ENCODE measurements around the gene OTX2. TPM values are rescaled to one million over a fixed set of nuclear protein-coding genes. Genes with fewer than 3 reads are reported as not detected.

Gene OTX2
- not detected for total RNA-seq

DNA sequence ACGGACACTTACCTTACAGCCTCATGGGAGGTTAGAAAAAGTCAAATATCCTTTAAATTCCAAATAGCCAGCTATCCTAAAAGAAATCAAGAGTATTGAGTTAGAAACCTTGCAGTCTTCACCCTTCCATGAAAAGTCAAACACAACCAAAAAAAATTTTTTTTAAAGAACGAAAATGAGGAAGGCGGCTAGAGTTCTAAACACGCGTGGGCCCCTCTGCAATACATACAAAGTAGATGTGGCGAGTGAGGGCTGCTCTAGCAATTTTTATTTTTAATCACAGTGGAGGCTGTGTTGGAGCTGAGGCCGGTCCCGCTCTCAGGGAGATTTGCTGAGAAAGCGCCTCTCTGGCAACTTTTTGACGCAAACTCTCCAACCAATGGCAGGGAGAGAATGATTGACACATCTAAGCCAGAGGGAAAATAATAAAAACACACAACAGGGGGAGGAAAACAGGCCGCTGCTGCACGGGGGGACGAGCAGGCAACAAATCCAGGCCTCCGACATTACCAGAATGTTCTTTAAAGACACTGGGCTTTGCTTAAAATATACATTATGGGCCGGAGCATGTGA is at the start of gene OTX2:
Gene OTX2, minus strand, starts transcription at position 333 of the 573 bp plus-strand sequence. CDS start 5,023 bp downstream, outside the sequence.
- Mint-ChIP-seq H3K4me3 (no peak within 1 kb of the TSS), H3K36me3 (peaks cover 18% of the 10 kb centered on the region), H3K9me3 (ENCODE audit: low read depth) (no peaks in the 10 kb centered on the region), H3K4me1 (peaks cover 10% of the 10 kb centered on the region), H3K27me3 (peaks cover 85% of the 10 kb centered on the region), H3K27ac (peak within 1 kb of the TSS; percentile 62)
- CTCF ChIA-PET, result no interaction called here
- ATAC-seq, result no peak
- DNase-seq, result no peak

DNA sequence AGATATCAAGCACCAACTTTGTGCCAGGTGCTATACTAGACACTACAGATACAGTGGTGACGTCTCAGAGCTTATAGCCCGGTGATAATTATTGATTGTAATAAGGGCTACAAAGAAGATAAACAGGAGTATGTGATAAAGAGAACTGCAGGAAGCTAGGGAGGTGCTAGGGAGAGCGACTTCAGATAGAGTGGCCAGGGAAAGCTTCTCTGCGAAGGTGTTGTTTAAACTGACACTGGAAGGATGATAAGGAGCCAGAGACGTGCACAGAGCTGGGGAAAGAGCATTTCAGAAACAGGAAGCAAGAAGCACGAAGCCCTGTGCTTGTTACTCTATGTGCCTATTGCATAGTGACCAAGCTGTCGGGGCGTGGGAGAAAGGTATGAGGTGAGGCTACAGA is 48.1 kb upstream of the OTX2 start:
- H3K27ac Mint-ChIP-seq, result no peak overlapping the region
- no peaks in the 10 kb centered on the region for H3K9me3 Mint-ChIP-seq (ENCODE audit: low read depth)
- H3K36me3 Mint-ChIP-seq, result no peaks in the 10 kb centered on the region
- DNase-seq, result no peak
- CTCF ChIA-PET, result no interaction called here
- ATAC-seq, result no peak
- H3K4me3 Mint-ChIP-seq, result no peak overlapping the region
- peaks cover 34% of the 10 kb centered on the region for H3K27me3 Mint-ChIP-seq
- no peaks in the 10 kb centered on the region for H3K4me1 Mint-ChIP-seq

DNA sequence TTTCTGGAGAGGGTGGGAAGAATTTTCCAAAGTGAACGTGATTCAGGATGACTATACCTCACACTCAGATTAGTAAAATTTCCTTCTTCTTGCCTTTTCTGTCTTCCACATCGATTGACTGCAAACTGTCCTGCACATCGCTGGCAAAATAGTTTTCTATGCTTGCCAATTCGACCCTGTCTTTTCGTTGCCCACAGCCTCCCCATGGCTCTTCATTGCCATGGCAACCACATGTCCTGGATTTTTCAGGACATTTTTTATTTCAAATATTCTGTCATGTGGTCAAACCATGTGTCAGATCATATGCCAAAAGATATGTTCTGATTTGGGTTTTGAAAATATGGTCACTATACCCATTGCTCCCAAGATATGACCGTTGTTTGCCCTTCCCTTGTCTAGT is 46.9 kb upstream of the OTX2 start:
- CTCF ChIA-PET, result no interaction called here
- no peaks in the 10 kb centered on the region for H3K9me3 Mint-ChIP-seq (ENCODE audit: low read depth)
- H3K4me3 Mint-ChIP-seq, result no peak overlapping the region
- H3K27me3 Mint-ChIP-seq, result peaks cover 34% of the 10 kb centered on the region
- no peak for ATAC-seq
- no peaks in the 10 kb centered on the region for H3K4me1 Mint-ChIP-seq
- H3K36me3 Mint-ChIP-seq, result no peaks in the 10 kb centered on the region
- no peak overlapping the region for H3K27ac Mint-ChIP-seq
- DNase-seq, result no peak

DNA sequence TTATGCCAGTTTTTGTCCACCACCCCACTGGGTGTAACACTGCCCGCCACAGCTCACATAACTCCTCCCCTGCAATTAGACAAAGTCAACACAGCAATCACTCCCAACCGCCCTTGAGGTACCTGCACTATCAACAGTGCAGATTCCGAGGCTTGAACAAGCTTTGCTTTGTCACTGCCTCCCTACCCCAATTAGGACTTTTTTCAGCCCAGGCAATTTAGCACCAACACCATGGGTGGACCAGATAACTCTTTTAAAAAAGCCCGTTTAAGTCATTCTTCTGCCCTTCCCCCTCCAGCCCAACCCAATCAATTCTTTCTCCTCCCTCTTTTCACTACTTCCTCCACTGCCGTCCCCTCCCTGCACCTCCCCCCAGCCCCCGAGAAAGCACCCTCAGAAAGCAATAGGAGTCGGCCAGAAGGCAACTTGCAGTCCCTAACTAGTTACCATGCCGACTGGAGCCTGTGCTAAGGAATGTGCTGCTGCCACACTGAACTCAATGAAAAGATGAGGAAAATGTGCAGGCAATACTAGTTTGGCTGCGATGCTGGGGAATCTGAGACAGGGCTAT is 45.7 kb upstream of the OTX2 start:
- CTCF ChIA-PET, result no interaction called here
- no peaks in the 10 kb centered on the region for H3K4me1 Mint-ChIP-seq
- DNase-seq (no peak), ATAC-seq (no peak)
- H3K36me3 Mint-ChIP-seq, result no peaks in the 10 kb centered on the region
- H3K27me3 Mint-ChIP-seq, result peaks cover 34% of the 10 kb centered on the region
- H3K9me3 Mint-ChIP-seq (ENCODE audit: low read depth), result no peaks in the 10 kb centered on the region
- H3K27ac Mint-ChIP-seq, result no peak overlapping the region
- H3K4me3 Mint-ChIP-seq, result no peak overlapping the region

DNA sequence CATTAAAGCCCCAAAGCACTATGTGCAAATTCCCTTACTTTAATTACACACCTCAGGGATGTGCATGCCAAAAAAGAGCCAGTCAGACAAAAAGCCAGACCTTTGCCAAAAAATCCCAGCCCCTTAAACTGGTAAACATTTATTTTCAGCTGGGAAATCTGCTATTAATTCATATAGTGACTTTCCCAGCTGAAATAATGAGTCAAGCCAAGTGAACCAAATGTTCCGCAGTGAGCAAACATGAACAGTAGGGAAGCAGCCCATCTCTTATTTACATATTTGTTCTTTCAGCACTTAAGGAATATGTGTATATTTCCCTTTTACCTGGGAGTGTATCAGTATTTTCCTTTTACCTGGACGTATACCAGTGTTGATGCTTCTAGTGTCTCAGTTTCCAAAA is 44.0 kb upstream of the OTX2 start:
- no peak for DNase-seq
- Mint-ChIP-seq H3K4me1 (no peaks in the 10 kb centered on the region), H3K36me3 (no peaks in the 10 kb centered on the region), H3K4me3 (no peak overlapping the region), H3K27me3 (peaks cover 34% of the 10 kb centered on the region), H3K9me3 (ENCODE audit: low read depth) (no peaks in the 10 kb centered on the region), H3K27ac (no peak overlapping the region)
- CTCF ChIA-PET, result no interaction called here
- ATAC-seq, result no peak

DNA sequence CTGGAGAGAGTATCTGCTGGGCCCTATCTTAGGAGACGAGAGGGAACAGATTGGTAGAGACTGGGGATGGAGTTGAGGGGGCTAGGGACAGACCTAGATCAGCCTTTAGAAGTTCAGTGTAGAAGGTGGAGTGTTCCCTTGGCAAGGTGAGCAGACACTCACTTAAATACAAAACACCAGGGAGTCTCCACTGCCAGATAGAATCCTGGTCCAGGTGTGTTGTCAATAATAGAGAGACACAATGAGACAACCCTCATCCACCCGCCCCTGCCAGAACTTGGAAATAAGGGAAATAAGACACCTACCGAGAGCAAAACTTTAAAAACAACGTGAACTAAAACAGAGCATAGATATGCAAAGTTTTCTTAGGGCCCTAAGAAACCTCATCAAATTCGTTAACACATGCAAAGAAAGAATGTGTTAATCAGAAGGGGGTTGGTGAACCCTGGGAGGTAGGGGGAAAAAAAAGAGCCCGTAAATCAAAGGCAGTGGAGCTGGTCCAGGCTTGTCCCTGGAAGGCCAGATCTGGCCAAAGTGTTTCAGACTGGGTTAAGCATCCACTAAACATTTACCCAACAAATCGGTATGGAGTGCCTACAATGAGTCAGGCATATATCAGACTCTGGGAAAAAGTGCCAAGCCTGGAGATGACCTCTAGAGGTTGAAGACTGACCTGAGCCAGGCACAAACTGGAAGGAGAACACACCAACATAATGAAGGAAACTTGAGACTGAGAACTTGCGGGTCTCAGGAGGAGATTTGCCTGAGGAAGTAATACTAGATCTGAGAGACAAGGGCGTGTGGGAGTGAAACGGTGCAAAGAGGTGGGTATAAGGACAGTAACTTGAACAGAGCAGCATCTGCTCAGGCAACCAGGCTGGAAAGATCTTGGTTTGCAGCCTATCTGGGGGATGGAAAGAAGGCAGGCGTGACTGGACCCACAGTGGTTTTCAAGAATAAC is 37.0 kb upstream of the OTX2 start:
- DNase-seq (no peak), ATAC-seq (no peak)
- Mint-ChIP-seq H3K9me3 (ENCODE audit: low read depth) (no peaks in the 10 kb centered on the region), H3K27me3 (peaks cover 9% of the 10 kb centered on the region), H3K27ac (no peak overlapping the region), H3K4me3 (no peak overlapping the region), H3K36me3 (no peaks in the 10 kb centered on the region), H3K4me1 (no peaks in the 10 kb centered on the region)
- CTCF ChIA-PET, result no interaction called here

DNA sequence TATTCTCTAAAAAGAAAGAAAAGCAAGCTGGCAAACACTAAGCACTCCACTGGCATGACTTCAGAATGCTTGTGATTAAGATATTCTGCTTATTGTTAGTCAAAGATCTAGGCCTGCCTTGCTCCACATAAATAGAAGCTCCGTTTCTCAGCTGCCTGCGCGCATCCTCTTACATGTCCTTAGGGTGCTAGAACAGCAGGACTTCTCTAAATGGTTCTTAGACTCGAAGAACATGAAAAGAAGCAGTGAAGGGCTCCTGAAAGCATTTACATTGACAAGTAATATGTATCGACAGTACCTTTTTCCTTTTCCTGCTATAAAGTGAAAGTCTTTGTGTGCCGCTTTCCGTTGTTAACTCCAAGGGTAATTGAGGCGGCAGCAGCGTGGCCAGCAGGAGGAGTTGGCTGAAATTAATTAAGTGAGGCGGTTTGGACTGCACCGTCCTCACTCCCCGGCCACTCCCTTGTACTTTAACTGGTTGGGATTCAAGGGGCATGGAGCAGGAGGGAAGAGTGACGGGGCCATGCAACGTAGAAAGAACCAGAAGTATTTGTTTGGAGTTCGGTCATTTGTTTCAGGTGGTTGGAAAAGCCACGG is 34.2 kb upstream of the OTX2 start:
- CTCF ChIA-PET, result no interaction called here
- ATAC-seq (no peak), DNase-seq (no peak)
- Mint-ChIP-seq H3K9me3 (ENCODE audit: low read depth) (no peaks in the 10 kb centered on the region), H3K4me1 (no peaks in the 10 kb centered on the region), H3K36me3 (no peaks in the 10 kb centered on the region), H3K4me3 (no peak overlapping the region), H3K27ac (no peak overlapping the region), H3K27me3 (peaks cover 9% of the 10 kb centered on the region)

DNA sequence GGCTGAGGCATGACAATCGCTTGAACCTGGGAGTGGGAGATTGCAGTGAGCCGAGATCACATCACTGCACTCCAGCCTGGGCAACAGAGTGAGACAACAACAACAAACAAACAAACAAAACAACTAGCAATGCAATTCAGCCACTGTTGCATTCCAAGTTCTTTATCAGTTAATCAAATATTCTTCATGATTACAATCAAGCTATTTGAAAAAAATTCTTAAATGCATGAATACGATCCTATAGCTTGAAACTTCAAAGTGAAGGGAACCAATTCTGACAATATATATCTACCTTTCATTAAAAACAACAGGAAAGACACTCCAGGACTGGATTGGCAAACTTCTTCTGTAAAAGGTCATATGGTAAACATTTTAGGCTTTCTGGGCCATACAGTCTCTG is 31.3 kb upstream of the OTX2 start:
- ATAC-seq, result no peak
- H3K4me3 Mint-ChIP-seq, result no peak overlapping the region

DNA sequence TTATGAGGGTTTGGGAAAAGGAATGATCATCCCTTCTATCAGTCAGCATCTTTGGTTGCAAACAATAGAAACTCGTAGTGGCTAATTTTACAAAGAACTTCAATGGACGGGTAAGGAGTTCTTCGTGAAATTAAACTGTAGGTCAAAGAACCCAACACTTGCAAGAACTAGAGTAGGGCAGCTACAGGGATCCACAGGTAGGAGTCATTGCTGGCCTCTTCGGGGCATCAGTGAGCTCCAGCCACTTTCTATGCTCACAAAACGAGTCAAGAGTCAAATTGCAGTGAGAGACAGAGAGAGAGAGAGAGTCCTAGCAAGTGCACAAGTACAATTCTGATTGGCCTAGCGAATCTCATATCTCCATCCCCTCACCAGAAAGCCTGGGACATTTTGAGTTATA is 29.9 kb upstream of the OTX2 start:
- H3K4me1 Mint-ChIP-seq, result no peaks in the 10 kb centered on the region

More for the DNA sequence above, 31.3 kb upstream of the OTX2 start:
- DNase-seq, result no peak
- Mint-ChIP-seq H3K4me1 (no peaks in the 10 kb centered on the region), H3K9me3 (ENCODE audit: low read depth) (no peaks in the 10 kb centered on the region), H3K27me3 (peaks cover 9% of the 10 kb centered on the region), H3K27ac (no peak overlapping the region), H3K36me3 (no peaks in the 10 kb centered on the region)
- CTCF ChIA-PET, result no interaction called here

DNA sequence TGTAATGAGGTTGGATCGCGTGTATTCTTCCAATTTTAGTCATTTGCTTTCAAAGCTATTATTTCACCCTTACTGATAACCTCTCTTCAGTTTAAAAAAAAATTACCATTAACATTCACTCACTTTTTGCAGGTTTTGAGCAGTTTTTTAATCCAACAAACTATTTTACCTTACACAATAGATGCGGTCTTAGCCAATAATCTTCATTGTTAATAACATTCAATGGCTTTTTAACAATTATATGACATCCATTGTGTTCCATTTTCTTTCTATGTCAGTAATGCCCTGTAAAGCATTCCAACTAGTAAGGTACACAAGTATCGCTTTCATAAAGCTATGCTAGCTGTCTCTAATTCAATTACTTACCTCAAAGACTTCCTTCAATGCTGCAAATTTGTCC is 18.9 kb upstream of the OTX2 start:
- no peak for DNase-seq
- no peak for ATAC-seq
- CTCF ChIA-PET, result interaction anchor here (1.2 kb wide), 1 partner anchor 10 kb away, joined by 3 read pairs; no protein-coding TSS in a partner anchor
- Mint-ChIP-seq H3K4me1 (no peaks in the 10 kb centered on the region), H3K4me3 (no peak overlapping the region), H3K27ac (no peak overlapping the region), H3K27me3 (peaks cover 5% of the 10 kb centered on the region), H3K36me3 (no peaks in the 10 kb centered on the region), H3K9me3 (ENCODE audit: low read depth) (no peaks in the 10 kb centered on the region)

More for the DNA sequence above, 29.9 kb upstream of the OTX2 start:
- Mint-ChIP-seq H3K27me3 (peaks cover 6% of the 10 kb centered on the region), H3K9me3 (ENCODE audit: low read depth) (no peaks in the 10 kb centered on the region), H3K36me3 (no peaks in the 10 kb centered on the region), H3K27ac (no peak overlapping the region), H3K4me3 (no peak overlapping the region)
- no peak for DNase-seq
- CTCF ChIA-PET, result no interaction called here
- no peak for ATAC-seq

DNA sequence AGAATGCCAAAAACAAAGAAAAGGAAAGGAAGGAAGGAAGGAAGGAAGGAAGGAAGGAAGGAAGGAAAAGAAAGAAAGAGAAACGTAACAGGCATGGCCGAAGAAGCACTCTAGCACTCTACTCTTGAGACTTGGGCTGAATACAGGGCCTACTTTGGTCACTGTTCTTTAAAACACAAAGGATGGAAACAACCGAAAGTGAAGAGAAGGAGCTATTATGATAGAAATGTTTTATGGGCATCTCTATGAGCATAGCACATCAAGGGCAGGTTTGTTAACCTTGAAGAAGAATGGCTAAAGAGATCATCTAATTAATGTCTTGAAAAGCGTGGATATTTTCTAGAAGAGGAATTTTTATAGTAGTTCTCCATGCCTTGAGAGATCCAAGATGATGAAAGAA is 15.9 kb upstream of the OTX2 start:
- Mint-ChIP-seq H3K4me1 (no peaks in the 10 kb centered on the region), H3K36me3 (no peaks in the 10 kb centered on the region), H3K4me3 (no peak overlapping the region), H3K27ac (no peak overlapping the region), H3K9me3 (ENCODE audit: low read depth) (no peaks in the 10 kb centered on the region), H3K27me3 (peaks cover 9% of the 10 kb centered on the region)
- no peak for ATAC-seq
- DNase-seq, result no peak
- CTCF ChIA-PET, result no interaction called here

DNA sequence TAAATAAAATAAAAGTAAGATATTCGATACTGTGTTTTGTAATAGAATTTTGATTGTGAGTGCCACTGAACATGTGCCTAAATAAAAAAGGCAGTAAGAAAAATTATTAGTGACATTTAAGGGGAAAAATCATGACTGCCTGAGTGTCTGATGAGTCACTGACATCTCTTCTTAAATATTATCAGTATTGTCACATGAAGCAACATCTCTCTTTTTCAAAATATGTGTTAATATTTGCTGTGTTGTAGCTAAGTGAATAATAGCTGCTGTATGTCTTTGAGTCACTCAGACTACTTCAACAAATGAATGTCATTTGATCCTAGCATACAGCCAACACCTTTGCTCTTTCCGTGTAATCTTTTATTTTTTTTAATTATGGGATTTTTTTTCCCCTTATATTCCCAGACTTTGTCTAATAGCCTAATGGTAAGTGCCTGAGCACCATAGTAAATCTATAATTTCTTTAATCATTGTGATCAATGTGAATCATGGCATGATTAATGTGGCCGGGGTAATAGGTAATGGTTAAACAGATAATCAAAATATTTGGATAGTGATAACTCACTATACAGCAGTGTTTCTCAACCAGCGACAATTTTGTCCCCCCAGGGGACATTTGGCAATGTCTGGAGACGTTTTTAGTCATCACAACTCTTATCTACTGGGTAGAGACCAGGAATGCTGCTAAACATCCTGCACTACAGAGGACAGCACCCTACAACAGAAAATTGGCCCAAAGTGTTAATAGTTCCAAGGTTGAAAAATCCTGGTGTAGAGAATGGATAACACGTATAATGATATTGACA is 11.7 kb upstream of the OTX2 start:
- DNase-seq (no peak), ATAC-seq (no peak)
- CTCF ChIA-PET, result no interaction called here
- Mint-ChIP-seq H3K27me3 (peaks cover 42% of the 10 kb centered on the region), H3K9me3 (ENCODE audit: low read depth) (no peaks in the 10 kb centered on the region), H3K27ac (no peak overlapping the region), H3K36me3 (no peaks in the 10 kb centered on the region), H3K4me1 (no peaks in the 10 kb centered on the region), H3K4me3 (no peak overlapping the region)

DNA sequence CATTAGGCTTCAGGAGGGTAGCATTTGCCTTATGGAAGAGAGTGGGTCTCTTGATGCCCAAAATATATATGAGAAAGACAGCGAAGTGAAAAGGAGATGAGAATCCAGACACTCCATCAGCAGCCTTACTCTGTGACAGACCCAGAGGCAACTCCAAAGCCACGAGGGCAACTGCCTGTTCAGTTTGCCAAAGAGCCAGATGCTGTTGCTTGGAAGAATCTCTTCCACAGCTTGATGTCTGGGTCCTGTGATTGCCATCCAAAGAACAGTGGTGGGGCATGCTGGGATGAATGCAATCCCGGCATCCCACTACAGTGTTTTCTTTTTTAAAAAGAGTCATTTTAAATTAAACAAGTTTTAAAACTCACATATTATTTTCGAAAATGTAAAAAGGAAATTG is 10.9 kb upstream of the OTX2 start:
- CTCF ChIA-PET, result no interaction called here
- ATAC-seq (no peak), DNase-seq (no peak)
- Mint-ChIP-seq H3K27me3 (peaks cover 49% of the 10 kb centered on the region), H3K4me3 (no peak overlapping the region), H3K4me1 (peaks cover 3% of the 10 kb centered on the region), H3K36me3 (no peaks in the 10 kb centered on the region), H3K9me3 (ENCODE audit: low read depth) (no peaks in the 10 kb centered on the region), H3K27ac (no peak overlapping the region)

All from activated CD8-positive, alpha-beta memory T cell treated with anti-CD3 and anti-CD28 coated beads, Interleukin-2, amount 10 ng/mL, durations not matched to agents 7 days and 5 days (primary cell).